GM10266 (cell line): Measurements from ENCODE around the gene EPHB2.

Experiments
- DNase-seq: peaks from one replicate; pipeline ENCODE4 v3.0.0; 2012; ENCODE audit errors: extremely low spot score
- TF ChIP-seq, protein P1 (sequence below): IDR thresholded peaks from 2 replicates; pipeline ENCODE4 v1.5.1; 2012; ENCODE audit warnings: mild to moderate bottlenecking, low read depth; ENCODE audit not compliant: control insufficient read depth, insufficient read depth; ENCODE audit errors: missing control alignments

The EPHB2 gene

DNA sequence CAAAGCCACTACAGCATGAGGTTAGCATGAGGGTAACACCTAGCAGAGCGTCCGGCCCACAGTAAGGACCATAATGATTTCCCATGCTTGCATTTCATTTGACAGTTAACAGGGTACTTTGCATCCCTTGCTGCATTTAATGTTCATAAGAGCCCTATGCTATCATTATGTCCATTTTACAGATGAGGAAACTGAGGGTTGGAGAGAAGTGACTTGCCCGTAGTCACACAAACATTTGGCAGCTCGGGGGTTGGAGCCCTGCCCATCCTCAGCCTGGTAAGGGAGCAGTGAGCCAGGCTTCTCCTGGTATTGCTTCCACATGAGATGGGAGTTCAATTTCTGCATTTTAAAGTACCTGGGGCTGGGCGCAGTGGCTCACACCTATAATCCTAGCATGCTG, 16.5 kb upstream of the EPHB2 start:
- TF ChIP-seq, protein P1, sequence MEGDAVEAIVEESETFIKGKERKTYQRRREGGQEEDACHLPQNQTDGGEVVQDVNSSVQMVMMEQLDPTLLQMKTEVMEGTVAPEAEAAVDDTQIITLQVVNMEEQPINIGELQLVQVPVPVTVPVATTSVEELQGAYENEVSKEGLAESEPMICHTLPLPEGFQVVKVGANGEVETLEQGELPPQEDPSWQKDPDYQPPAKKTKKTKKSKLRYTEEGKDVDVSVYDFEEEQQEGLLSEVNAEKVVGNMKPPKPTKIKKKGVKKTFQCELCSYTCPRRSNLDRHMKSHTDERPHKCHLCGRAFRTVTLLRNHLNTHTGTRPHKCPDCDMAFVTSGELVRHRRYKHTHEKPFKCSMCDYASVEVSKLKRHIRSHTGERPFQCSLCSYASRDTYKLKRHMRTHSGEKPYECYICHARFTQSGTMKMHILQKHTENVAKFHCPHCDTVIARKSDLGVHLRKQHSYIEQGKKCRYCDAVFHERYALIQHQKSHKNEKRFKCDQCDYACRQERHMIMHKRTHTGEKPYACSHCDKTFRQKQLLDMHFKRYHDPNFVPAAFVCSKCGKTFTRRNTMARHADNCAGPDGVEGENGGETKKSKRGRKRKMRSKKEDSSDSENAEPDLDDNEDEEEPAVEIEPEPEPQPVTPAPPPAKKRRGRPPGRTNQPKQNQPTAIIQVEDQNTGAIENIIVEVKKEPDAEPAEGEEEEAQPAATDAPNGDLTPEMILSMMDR = no peak
- DNase-seq = no peak

DNA sequence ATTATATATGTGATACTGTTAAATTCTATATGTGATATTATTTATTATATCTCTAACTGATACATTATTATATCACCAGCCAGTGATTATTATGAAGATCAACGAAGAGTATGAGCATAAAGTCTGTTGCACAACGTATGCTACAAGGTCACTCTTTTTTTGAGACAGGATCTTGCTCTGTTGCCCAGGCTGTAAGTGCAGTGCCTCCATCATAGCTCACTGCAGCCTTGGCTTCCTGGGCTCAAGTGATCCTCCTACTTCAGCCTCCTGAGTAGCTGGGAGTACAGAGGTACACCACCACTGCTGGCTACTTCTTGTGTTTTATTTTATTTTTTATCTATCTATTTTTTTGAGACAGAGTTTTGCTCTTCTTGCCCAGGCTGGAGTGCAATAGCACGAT, 14.0 kb upstream of the EPHB2 start:
- TF ChIP-seq, protein P1 = no peak
- no peak for DNase-seq

DNA sequence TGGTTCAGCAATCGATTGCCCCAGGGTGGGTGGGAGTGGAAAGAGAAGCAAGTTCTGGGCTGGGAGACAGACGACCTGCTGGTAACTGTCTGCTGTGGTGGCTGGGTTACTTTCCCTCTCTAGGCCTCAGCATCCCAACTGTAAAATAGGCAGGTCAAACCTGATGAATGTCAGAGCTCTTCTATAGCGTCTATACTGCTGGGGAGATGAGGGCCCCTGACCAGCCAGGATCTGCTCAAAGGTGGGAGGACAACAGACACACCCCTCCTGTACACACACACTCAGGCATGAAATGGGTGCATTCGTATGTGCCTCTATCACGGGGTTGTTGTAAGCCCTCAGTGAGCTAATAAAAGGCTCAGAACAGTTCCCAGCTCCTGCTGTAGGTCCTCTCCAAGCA, 12.7 kb upstream of the EPHB2 start:
- TF ChIP-seq, protein P1 = no peak
- no peak for DNase-seq

DNA sequence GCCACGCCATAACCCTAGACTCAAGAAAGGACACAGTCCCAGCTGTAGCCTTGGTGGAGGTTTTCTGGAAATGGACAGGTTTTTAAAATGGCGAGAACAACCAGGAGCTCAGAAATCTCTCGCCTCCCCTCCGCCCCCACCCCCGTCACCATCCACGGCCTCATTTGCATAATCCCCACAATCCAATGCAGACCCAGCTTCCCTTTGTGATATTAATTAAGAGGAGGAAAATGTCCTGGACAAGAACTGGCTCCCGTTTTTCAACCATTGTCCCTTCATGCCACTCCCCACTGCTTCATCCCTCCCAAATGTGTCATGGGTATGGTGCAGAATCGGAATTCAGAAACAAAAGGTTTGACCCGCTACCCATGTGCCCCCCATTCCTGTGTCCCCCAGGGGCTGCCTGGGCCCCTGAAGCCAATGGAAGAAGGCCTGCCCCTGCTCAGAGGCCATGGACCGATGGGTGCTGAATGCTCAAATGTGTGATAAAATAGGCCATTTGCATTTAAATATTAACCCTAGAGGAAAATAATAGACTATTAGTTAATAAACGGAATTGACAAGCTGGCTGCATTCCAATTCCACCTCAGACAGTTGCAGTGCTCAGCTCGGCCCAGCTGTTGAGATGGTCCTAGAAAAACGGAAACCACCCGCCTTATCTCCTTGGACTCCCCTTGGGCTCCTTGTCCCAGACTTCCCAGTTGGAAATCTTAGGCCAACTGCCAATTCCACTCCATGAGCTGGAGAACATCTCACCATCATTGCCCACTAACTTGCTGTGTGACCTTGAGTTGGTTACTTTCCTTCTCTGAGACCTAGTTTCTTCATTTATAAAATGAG, 10.7 kb upstream of the EPHB2 start:
- DNase-seq = no peak
- TF ChIP-seq, protein P1 = no peak

DNA sequence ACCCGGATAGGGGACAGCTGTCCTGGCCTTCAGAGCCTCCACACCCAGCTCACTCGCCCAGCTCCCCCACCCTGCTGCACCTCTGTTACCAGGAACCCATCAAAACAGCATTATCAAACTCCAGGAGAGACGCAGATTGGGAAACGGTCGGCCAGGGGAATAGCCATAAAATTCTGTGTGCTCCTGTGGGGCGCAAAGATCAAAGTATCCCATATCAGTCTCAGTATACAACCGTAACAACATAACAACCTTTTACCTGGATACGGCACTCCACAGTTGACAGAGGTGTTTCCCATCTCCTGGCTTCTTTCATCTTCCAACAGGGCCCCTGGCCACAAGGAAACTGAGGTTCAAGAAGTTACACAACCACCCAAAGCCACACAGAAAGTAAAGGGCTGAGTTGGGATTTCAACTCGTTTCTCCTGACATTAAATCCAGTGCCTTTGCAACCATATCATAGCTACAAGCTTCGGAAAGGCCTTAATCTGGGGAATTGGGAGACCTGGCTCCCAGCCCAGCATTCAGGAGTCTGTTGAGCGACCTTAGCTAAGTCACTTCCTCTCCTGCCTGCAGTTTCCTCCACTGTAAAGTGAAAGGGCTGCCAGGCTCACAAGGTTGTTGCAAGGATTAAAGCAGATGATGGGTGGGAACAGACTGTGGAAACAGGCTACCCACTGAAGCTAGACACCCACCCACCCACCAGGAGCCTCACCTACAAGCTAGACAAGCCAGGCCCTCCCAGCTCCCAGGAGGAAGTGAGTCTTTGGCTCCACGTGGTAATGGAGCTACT, 8.1 kb upstream of the EPHB2 start:
- TF ChIP-seq, protein P1 = no peak
- no peak for DNase-seq

DNA sequence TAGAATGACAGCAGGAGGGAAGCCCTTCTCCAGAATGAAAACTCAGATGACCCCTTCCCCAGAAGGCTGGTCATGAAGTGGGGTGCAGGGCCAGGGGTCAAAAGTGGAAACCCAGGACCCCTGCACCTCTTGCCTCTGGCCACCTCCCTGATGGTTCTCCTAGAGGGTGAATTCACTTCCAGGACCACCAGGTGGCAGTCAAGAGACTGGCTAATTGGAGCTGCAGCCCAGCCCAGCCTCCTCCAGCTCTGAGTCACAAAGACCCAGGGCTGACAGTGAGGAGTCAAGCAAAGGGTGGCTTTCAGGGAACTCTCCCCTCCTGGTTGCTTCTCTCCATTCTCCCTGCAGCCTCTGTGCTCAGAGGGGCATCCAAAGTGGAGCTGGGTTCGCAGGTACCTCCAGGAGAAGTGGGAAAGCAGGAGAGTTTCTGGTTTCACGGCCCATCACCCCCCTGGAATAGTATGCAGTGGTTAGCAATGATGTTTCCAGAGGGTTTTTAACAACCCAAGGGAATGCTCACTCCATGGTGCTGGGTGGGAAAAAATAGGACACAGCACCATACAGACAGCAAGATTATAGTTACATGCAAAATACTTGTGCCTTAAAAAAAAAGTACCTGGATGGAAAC, 6.1 kb upstream of the EPHB2 start:
- peak; percentile 83 for DNase-seq
- TF ChIP-seq, protein P1 = peak; percentile 81
